NCI-H1436 treated with DMSO at 0.1 percent for 48 hours (cell line): ENCODE results near the gene PRSS57.
"Not testable (repeated sequence)": the region's sequence is repeated elsewhere in the genome, so short reads cannot be mapped to it uniquely, and the experiment has no call there.

Experiments used
- DNase-seq: peaks from one replicate; lab custom pipeline; 2025; lab: John Stamatoyannopoulos, UW

PRSS57 gene

DNA sequence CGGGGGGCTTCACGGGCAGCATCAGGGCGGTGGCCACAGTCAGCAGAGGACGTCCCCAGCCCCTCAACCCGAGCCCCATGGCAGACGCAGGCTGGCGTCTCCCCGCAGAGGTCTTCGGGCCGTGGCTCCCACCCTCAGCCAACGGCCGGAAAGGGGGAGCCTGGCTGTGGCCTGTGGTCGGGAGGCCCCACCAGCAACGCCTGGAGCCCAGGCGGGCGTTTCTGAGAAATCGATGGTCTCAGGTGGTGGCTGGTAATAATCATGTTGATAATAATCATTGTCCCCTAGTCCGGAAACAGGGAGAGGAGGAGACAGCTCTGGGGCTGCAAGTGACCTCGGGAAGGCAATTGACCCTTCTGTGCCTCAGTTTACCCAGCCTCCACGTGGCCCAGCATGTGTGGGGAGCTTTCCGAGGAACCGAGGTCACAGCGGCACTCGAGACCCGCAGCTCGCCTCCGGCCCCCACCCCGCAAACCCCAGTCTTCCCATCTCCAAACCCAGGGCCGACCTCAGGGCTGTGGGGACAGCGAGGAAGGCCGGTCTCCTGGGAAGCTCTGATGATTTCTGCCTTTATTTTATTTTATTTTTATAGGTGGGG is at the start of gene PRSS57:
TSS of gene PRSS57 (minus strand) at position 101 of the 598 bp plus-strand sequence. CDS start at position 79, 22 bp downstream.
- no peak for DNase-seq

- DNase-seq: no peak
Observed at GRCh38 chr19:743168-743687, 48.0 kb upstream of the PRSS57 start.

- DNase-seq: no peak
Observed at GRCh38 chr19:742540-743075, 47.4 kb upstream of the PRSS57 start.

DNA sequence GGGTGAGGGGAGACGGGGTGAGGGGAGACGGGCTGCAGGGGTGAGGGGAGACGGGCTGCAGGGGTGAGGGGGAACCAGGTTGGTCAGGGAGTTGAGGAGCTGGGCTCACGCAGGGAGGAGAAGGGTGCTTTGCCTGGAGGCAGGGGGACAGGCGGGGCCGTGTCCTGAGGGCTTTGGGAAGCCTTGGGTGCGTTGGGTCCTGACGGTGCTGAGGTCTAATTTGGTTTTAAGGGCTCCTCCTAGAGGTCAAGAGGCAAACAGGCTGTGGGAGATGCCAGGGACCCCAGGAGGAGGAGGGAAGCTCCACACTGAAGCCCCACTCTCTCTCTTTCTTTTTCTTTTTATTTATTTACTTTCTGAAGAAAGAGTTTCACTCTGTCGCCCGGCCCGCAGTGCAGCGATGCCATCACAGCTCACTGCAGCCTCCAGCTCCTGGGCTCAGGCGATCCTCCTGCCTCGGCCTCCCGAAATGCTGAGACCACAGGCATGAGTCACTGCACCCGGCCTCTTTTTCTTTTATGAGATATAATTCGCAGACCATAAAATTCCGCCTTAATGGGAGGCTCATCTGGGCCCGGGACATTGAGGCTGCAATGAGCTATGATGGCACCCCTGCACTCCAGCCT is 46.4 kb upstream of the PRSS57 start:
- DNase-seq: no peak

DNA sequence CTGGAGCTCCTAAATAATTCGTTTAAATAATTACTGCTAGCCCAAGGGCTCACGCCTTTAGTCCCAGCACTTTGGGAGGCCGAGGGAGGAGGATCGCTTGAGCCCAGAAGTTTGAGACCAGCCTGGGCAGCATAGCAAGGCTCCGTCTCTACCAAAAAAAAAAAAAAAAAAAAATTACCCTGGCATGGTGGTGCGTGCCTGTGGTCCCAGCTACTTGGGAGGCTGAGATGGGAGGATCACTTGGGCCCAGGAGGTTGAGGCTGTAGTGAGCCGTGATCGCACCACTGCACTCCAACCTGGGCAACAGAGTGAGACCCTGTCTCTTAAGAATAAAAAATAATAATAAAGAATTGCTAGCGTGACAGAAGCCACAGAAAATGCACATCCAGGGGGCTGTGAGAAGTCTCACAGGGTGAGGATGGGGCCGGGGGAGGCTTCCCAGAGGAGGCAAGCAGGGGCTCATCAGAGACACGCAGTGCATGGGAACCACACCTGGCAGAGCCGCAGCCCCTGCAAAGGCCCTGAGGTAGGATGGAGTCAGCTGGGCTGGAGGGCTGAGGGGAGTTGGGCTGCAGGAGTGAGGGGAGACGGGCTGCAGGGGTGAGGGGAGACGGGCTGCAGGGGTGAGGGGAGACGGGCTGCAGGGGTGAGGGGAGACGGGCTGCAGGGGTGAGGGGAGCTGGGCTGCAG is 45.7 kb upstream of the PRSS57 start:
- DNase-seq: not testable (repeated sequence)

DNA sequence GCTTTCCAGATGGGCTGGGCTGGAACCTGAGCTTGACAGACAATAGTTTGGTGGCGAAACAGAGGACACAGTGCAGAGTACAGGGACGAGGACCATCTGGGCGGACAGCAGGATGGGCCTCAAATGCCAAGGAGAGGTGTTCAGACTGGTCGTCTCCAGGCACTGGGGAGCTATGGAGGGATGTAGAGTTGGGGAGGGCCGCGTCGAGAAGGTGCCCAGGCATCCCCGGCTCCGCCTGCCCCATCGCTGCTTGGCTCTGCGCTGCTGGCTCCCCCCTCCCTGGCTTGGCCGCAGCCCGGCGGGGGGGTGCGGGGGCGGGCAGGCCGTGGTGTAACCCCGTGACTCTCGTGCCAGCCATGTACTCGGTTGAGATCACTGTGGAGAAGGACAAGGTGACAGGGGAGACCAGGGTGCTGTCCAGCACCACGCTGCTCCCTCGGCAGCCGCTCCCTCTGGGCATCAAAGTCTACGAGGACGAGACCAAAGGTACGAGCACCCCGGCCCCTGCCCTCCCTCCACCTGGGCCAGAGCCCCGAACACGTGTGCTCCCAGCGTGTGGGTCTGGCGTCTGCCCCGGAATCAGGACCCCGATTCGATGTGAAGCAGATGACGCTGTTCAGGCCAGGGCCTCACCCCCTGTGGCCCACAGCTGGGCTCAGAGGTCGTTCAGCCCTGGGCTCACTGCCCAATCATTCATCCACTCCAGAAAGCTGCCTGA is 44.9 kb upstream of the PRSS57 start:
- no peak for DNase-seq

DNA sequence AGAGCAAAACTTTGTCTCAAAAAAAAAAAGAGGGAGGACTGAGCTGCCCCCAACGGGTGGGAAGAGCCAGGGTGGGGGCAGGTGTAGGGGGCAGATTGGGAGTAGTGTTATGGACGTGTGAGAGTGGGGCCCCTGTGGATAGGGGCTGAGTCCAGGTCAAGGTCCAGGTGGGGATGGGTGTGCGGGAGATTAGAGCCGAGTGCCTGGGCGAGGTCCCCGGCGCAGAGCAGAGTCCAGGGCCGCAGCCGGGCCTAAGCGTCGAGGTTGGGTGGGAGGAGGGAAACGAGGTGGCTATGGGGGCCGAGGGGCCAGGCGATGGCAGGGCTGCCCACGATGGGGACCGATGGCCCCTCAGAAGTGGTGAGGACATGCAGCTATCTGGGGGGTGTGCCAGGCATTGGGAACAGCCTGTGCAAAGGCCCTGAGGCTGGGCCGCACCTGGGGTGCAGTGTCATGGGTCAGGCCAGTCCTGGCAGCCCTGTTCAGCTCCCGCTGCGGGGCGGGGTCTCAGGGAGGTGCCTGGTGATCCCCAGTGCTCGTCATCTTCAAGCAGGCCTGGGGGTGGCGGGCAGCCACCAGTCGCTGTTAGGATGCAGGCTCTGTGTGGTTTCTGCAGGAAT is 43.4 kb upstream of the PRSS57 start:
- DNase-seq: no peak

DNA sequence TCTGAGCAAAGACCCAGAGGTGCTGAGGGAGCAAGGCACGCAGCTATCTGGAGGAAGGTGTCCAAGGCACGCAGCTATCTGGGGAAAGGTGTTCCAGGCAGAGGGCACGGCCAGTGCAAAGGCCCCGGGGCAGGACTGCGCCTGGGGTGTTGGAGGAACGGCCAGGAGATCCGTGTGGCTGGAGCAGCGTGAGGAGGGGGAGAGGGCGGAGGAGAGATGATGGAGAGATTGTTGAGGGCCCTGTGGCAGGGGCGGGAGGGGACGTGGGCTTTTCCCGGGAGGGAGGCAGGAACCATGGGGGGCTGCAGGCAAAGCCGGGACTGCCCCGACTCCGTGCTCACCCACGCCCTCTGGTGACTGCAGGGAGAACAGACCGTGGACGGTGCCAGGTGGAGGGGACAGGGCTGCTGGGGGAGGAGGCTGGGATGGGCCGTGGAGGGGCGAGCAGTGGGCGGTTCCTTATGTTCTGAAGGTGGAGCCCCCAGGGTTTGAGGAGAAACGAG is 42.4 kb upstream of the PRSS57 start:
- DNase-seq: no peak

DNA sequence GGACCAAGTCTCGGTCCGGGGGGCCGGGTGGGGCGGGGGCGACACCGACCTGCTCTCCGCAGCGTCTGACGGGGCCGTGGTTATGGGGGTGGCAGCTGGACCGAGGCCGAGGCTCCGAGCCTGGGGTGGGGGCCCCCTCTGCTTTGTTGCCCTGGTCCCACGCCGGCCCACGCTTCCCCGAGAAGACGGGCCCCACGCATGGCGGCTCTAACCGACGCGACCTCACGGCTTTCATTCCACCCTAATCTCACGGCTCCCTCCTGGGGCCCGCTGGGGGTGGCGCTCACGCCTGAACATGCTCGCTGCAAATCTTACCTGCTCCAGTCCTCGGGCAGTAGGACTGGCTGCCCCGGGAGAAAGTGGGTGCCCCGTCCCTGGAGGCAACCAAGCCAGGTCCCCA is 40.9 kb upstream of the PRSS57 start:
- DNase-seq: no peak

DNA sequence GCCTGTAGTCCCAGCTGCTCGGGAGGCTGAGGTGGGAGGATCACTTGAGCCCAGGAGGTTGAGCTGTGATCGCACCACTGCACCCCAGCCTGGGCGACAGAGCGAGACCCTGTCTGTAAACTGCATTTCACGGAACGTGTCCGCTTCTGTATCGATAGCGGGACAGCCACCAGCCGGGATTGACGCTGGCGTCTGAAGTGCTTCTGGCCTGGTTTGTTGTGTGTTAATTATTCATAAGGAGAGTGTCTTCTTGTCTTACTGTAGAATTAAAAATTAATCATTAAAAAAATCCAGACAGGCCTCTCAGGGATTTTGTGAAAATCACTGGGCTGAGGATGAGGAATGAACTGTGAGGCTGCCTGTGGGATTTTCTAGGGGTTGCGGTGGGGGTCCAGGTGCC is 39.5 kb upstream of the PRSS57 start:
- no peak for DNase-seq

GRCh38 chr19:732148-733069 is 37.2 kb upstream of the PRSS57 start:
- no peak for DNase-seq

DNA sequence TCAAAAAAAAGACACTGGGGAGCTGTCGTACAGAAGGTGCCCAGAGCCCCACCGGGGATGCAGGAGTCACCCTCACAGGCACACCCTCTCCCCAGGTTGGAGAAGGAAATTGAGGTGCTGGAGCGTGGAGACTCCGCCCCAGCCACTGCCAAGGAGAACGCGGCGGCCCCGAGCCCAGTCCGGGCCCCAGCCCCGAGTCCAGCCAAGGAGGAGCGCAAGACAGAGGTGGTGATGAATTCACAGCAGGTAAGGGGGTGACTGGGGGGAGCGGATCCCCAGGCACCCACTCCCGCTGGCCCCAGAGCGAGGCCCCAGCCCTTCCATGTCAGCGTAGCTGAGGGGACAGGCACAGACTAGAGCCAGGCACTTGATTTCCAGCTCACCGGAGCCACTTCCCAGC is 35.7 kb upstream of the PRSS57 start:
- DNase-seq: no peak

GRCh38 chr19:729965-730668 is 34.9 kb upstream of the PRSS57 start:
- DNase-seq: no peak

- not testable (repeated sequence) for DNase-seq
Observed at GRCh38 chr19:729564-729963, 34.3 kb upstream of the PRSS57 start.

DNA sequence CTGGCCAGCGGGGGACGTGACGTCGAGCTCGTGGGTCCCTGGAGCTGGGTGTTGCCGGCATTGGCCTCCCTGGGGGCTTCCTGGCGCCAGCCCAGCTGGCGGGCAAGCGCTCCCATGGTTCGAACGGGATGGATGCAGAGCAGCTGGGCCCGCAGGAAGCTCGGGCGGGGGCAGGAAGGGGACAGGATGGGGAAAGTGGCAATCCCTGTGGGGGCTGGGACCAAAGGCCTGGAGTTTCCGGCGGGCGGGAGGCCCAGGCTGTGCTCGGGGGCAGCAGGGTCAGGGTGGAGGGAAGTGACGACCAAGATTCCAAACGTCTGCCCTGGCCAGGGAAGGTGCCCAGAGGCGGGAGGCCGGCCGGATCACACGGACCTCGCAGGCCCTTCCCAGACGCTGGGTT is 32.8 kb upstream of the PRSS57 start:
- DNase-seq: no peak

DNA sequence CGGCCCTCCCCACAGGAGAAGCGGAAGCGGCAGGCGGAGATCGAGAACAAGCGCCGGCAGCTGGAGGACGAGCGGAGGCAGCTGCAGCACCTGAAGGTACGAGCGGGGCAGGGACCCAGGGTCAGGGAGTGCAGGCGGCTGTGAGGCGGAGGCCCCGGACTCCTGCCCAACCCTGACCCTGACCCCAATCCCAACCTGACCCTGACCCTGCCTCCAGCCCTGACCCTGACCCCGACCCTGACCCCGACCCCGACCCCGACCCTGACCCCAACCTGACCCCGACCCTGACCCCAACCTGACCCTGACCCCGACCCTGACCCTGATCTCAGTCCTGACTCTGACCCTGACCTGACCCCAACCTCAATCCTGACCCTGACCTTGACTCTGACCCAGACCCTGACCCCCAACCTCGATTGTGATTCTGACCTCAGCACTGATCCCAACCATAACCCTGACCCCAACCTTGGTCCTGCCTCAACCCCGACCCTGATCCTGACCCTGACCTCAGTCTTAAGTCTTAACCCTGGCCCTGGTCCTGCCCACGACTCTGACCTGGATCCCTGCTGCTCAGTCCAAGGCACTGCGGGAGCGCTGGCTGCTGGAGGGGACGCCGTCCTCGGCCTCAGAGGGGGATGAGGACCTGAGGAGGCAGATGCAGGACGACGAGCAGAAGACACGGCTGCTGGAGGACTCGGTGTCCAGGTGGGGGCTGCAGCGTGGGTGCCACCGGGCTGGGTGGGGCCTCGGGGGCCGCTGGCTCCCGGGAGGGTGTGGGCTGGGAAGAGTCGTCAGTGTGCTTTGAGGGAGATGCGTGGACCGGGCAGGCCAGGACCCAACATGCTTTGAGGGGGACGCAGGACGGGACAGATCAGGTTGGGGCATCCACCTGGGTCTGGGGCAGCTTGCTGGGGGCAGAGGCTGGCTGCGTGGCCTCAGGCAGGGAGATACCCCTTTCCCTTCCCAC is 32.0 kb upstream of the PRSS57 start:
- DNase-seq: no peak

DNA sequence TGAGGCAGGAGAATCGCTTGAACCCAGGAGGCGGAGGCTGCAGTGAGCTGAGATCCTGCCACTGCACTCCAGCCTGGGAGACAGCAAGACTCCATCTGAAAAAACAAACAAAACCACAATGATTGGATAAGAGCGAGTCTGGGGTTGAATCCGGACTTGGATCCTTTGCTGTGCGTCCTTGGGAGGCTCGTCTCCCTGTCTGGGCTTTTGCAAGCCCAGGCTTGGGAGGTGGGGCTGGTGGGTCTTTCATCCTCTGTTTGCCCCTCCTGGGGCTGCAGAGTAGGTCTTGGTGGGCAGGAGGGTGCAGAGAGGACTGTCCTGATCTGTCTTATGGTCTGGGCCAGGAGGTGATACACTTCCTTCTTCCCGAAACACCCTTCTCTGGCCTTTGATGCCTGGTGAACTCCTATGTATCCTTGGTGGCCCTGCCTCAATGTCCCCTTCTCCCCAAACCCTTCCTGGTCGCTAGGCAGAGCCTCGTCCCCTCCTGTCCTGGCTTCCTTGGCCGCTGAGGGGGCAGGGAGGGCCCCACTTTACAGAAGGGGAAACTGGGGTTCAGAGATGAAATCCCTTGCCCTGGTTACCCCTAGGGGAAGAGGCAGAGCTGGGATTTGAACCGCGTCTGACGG is 30.3 kb upstream of the PRSS57 start:
- DNase-seq: no peak

- DNase-seq: no peak
Observed at GRCh38 chr19:723714-724113, 28.5 kb upstream of the PRSS57 start.
